Lower leg skin (tissue), 4 donors: ENCODE measurements around the gene STXBP6. TPM values are rescaled to one million over a fixed set of nuclear protein-coding genes. Genes with fewer than 3 reads are reported as not detected.

Experiments
- DNase-seq, 2 donors: peaks; one replicate each; pipeline ENCODE4 v3.0.0-alpha.2; 2019; ENCODE audit warnings: low spot score in 2 of 2
- H3K4me3 ChIP-seq: fragments of 200-600 bp; sonication (generic); 2 replicates; pipeline ENCODE4 v1.5.1; 2017; ENCODE audit warnings: mild to moderate bottlenecking, low read depth; ENCODE audit not compliant: poor library complexity, severe bottlenecking
- CTCF ChIP-seq, 3 donors: fragments of 450-650 bp; IDR thresholded peaks; one replicate each; pipeline ENCODE4 v1.5.1; 2016; ENCODE audit warnings: antibody characterized with exemption in 3 of 3, mild to moderate bottlenecking in 3 of 3, moderate library complexity in 2 of 3
- POLR2A ChIP-seq, 2 donors: fragments of 450-650 bp; IDR thresholded peaks; one replicate each; pipeline ENCODE4 v1.6.1; 2016 to 2017; ENCODE audit warnings: antibody characterized with exemption in 2 of 2, mild to moderate bottlenecking in 1 of 2, moderate library complexity in 1 of 2
- WGBS, 2 donors: methylation state at CpG; one replicate each; pipeline ENCODE4 v1.1.5; 2018; 5-methylcytosine and 5-hydroxymethylcytosine counted together
- intact Hi-C: fragments of 100-400 bp; cut with DNase I; formaldehyde crosslinking; loops from one replicate; pipeline ENCODE4 v1.15.0; 2023; ENCODE audit warnings: low total_unique reads
- total RNA-seq, 4 donors: library from RNA; depleted of rRNA; stranded (reverse); fragments of >200 nt; gene quantifications; one replicate each; pipeline ENCODE4 v1.1.0, GENCODE V29; 2016

STXBP6 gene
- 10 to 100 TPM; 24.6 to 49.3 (median 36.9) TPM for total RNA-seq

- intact Hi-C loops = loop anchor here (10.0 kb wide), 1 partner anchor 235 kb away; no protein-coding TSS in a partner anchor
Observed at GRCh38 chr14:25049568-25050268, at the start of gene STXBP6. STXBP6 (minus strand) TSS chr14:25050147; CDS start chr14:24974818, 75,329 bp downstream.

GRCh38 chr14:25097120-25097519, 47.2 kb upstream of the STXBP6 start:
- 66 to 81% methylated on average over 2 of the region's 2 CpGs for WGBS, 2 donors
- H3K4me3 ChIP-seq = no peak overlapping the region
- DNase-seq = no peak
- intact Hi-C loops = no loop called here
- TF ChIP-seq CTCF (IDR thresholded peaks at IDR 0.05) = no peak
- no peak for TF ChIP-seq POLR2A (IDR thresholded peaks at IDR 0.05)

More at GRCh38 chr14:25049568-25050268, at the start of gene STXBP6:
- H3K4me3 ChIP-seq = peak within 1 kb of the TSS; percentile 68
- TF ChIP-seq POLR2A (IDR thresholded peaks at IDR 0.05) (no peak), CTCF (IDR thresholded peaks at IDR 0.05) (no peak)
- DNase-seq = peak; percentile 51 to 93
- 0% methylated on average over 9 to 32 of the region's 82 CpGs for WGBS, 2 donors

- TF ChIP-seq CTCF (IDR thresholded peaks at IDR 0.05) = no peak
- no peak for TF ChIP-seq POLR2A (IDR thresholded peaks at IDR 0.05)
- WGBS, 2 donors = 75 to 76% methylated on average over 5 of the region's 5 CpGs
- intact Hi-C loops = no loop called here
- H3K4me3 ChIP-seq = no peak overlapping the region
- DNase-seq = no peak
Observed at GRCh38 chr14:25095736-25096437, 45.9 kb upstream of the STXBP6 start.

GRCh38 chr14:25094171-25094907, 44.4 kb upstream of the STXBP6 start:
- intact Hi-C loops = no loop called here
- WGBS, 2 donors = 81 to 85% methylated on average over 9 of the region's 9 CpGs
- H3K4me3 ChIP-seq = no peak overlapping the region
- DNase-seq = no peak
- TF ChIP-seq CTCF (IDR thresholded peaks at IDR 0.05) = no peak
- TF ChIP-seq POLR2A (IDR thresholded peaks at IDR 0.05) = no peak

- intact Hi-C loops = no loop called here
- 95 to 96% methylated on average over 4 of the region's 4 CpGs for WGBS, 2 donors
- H3K4me3 ChIP-seq = no peak overlapping the region
- TF ChIP-seq POLR2A (IDR thresholded peaks at IDR 0.05) (no peak), CTCF (IDR thresholded peaks at IDR 0.05) (no peak)
- DNase-seq = no peak
Observed at GRCh38 chr14:25092258-25092740, 42.4 kb upstream of the STXBP6 start.
